ENCODE measurements around the gene INPP5A.
"Not testable (repeated sequence)": the region's sequence is repeated elsewhere in the genome, so short reads cannot be mapped to it uniquely, and the experiment has no call there.

INPP5A gene

GRCh38 chr10:132549371-132549770 is 11.8 kb downstream of the INPP5A start:
- no peak for DNase-seq (ENCODE audit: low spot score)

GRCh38 chr10:132550366-132551092 is 12.9 kb downstream of the INPP5A start:
- no peak for DNase-seq (ENCODE audit: low spot score)

GRCh38 chr10:132551093-132551807 is 13.7 kb downstream of the INPP5A start:
- DNase-seq (ENCODE audit: low spot score), result no peak

GRCh38 chr10:132551808-132552130 is 14.2 kb downstream of the INPP5A start:
- DNase-seq (ENCODE audit: low spot score), result no peak

GRCh38 chr10:132552635-132553034 is 15.0 kb downstream of the INPP5A start:
- DNase-seq (ENCODE audit: low spot score), result not testable (repeated sequence)

GRCh38 chr10:132553568-132553967 is 16.0 kb downstream of the INPP5A start:
- DNase-seq (ENCODE audit: low spot score), result not testable (repeated sequence)

GRCh38 chr10:132554053-132554990 is 16.7 kb downstream of the INPP5A start:
- no peak for DNase-seq (ENCODE audit: low spot score)

- DNase-seq (ENCODE audit: low spot score), result peak; percentile 12
These were observed 17.5 kb downstream of the INPP5A start for GRCh38 chr10:132554991-132555647.

- no peak for DNase-seq (ENCODE audit: low spot score)
These were observed 18.3 kb downstream of the INPP5A start for GRCh38 chr10:132555648-132556575.

- no peak for DNase-seq (ENCODE audit: low spot score)
These were observed 19.4 kb downstream of the INPP5A start for GRCh38 chr10:132556994-132557441.

GRCh38 chr10:132557696-132558515 is 20.3 kb downstream of the INPP5A start:
- DNase-seq (ENCODE audit: low spot score), result no peak

- DNase-seq (ENCODE audit: low spot score), result no peak
These were observed 21.2 kb downstream of the INPP5A start for GRCh38 chr10:132558516-132559413.

GRCh38 chr10:132559538-132559937 is 22.0 kb downstream of the INPP5A start:
- DNase-seq (ENCODE audit: low spot score), result no peak

- peak; percentile 27 for DNase-seq (ENCODE audit: low spot score)
These were observed 22.7 kb downstream of the INPP5A start for GRCh38 chr10:132560241-132560731.

- no peak for DNase-seq (ENCODE audit: low spot score)
These were observed 24.8 kb downstream of the INPP5A start for GRCh38 chr10:132562177-132562915.

GRCh38 chr10:132562916-132563456 is 25.4 kb downstream of the INPP5A start:
- no peak for DNase-seq (ENCODE audit: low spot score)

- no peak for DNase-seq (ENCODE audit: low spot score)
These were observed 26.1 kb downstream of the INPP5A start for GRCh38 chr10:132563485-132564248.
